C4-2B (cell line): ENCODE data around the gene CNTROB.
"Not testable (repeated sequence)": the region's sequence is repeated elsewhere in the genome, so short reads cannot be mapped to it uniquely, and the experiment has no call there.

Experiments
- H3K27ac ChIP-seq: fragments of 450-650 bp; 2 replicates; pipeline ENCODE4 v1.5.1; 2017
- CTCF ChIP-seq: fragments of 450-650 bp; conservative IDR thresholded peaks from 2 replicates; pipeline ENCODE4 v1.5.1; 2017; ENCODE audit warnings: mild to moderate bottlenecking
- ZFX ChIP-seq: fragments of 450-650 bp; IDR thresholded peaks from 2 replicates; pipeline ENCODE4 v1.6.1; 2017

Gene CNTROB

GRCh38 chr17:7947651-7948050 is 15.6 kb downstream of the CNTROB start:
- no peak overlapping the region for H3K27ac ChIP-seq
- TF ChIP-seq CTCF = no peak
- TF ChIP-seq ZFX = no peak

DNA sequence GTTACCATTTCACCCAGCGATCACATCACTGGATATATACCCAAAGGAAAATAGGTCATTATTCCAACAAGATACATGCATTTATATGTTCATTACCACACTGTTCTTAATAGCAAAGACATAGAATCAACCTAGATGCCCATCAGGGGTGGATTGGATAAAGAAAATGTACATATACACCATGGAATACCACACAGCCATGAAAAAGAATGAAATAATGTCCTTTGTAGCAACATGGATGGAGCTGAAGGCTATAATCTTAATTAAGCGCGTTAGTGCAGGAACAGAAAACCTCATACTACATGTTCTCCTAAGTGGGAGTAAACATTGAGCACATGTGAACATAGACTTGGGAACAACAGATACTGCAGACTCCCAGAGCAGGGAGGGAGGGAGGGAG is 18.6 kb downstream of the CNTROB start:
- H3K27ac ChIP-seq = no peak overlapping the region
- TF ChIP-seq CTCF (no peak), ZFX (no peak)

GRCh38 chr17:7951143-7951792 is 19.3 kb downstream of the CNTROB start:
- no peak overlapping the region for H3K27ac ChIP-seq
- TF ChIP-seq ZFX (no peak), CTCF (no peak)

DNA sequence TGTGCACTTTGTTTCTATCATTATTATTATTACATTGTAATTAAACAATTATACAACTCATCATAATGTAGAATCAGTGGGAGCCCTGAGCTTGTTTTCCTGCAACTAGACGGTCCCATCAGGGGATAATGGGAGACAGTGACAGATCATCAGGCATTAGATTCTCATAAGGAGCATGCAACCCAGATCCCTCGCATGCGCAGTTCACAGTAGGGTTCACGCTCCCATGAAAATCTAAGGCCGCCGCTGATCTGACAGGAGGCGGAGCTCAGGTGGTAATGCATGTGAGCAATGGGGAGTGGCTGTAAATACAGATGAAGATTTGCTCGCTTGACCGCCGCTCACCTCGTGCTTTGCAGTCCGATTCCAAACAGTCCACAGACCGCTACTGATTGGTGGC is 21.3 kb downstream of the CNTROB start:
- H3K27ac ChIP-seq = not testable (repeated sequence)

GRCh38 chr17:7955414-7956227 is 23.6 kb downstream of the CNTROB start:
- H3K27ac ChIP-seq = no peak overlapping the region
- TF ChIP-seq CTCF = no peak
- no peak for TF ChIP-seq ZFX

GRCh38 chr17:7956228-7956965 is 24.4 kb downstream of the CNTROB start:
- no peak overlapping the region for H3K27ac ChIP-seq
- no peak for TF ChIP-seq CTCF
- TF ChIP-seq ZFX = no peak

GRCh38 chr17:7959503-7960253 is 27.7 kb downstream of the CNTROB start:
- H3K27ac ChIP-seq = no peak overlapping the region
- no peak for TF ChIP-seq ZFX
- no peak for TF ChIP-seq CTCF
